Right lobe of liver (tissue), 6 donors: ENCODE measurements around the gene TESMIN. TPM values are rescaled to one million over a fixed set of nuclear protein-coding genes. Genes with fewer than 3 reads are reported as not detected.

ENCODE experiments used
- ATAC-seq, 4 donors: fragments of 200-7000 bp; cut with Tn5 transposase; one replicate each; pipeline ENCODE4 v1.9.1; 2020; ENCODE audit warnings: mild to moderate bottlenecking in 4 of 4, moderate library complexity in 4 of 4
- DNase-seq, 3 donors: peaks; one replicate each; pipeline ENCODE4 v3.0.0-alpha.2; 2020
- H3K27ac ChIP-seq, 3 donors: fragments of 200-600 bp; one replicate each; pipeline ENCODE4 v1.8.0; 2022
- H3K27me3 ChIP-seq, 2 donors: fragments of 200-600 bp; one replicate each; pipeline ENCODE4 v1.8.0; 2022
- H3K36me3 ChIP-seq, 4 donors: fragments of 200-600 bp; sonication (generic) in 1 of 4; one replicate each; pipeline versions ENCODE4 v1.5.1 to v1.8.0; 2017 to 2022; ENCODE audit warnings: control low read depth in 1 of 4
- H3K4me1 ChIP-seq, 4 donors: fragments of 200-600 bp; sonication (generic) in 1 of 4; one replicate each; pipeline versions ENCODE4 v1.5.1 to v1.8.0; 2017 to 2022; ENCODE audit warnings: control low read depth in 1 of 4
- H3K4me3 ChIP-seq, 3 donors: fragments of 200-600 bp; one replicate each; pipeline ENCODE4 v1.8.0; 2022
- H3K9me3 ChIP-seq, 4 donors: fragments of 200-600 bp; sonication (generic) in 1 of 4; one replicate each; pipeline versions ENCODE4 v1.5.1 to v1.8.0; 2017 to 2022; ENCODE audit warnings: control low read depth in 1 of 4
- POLR2A ChIP-seq: fragments of 450-650 bp; IDR thresholded peaks from one replicate; pipeline ENCODE4 v1.6.1; 2017; ENCODE audit warnings: antibody characterized with exemption, mild to moderate bottlenecking
- WGBS: methylation state at CpG from one replicate; pipeline ENCODE4 v1.1.6; 2018; ENCODE audit warnings: low coverage, low lambda C conversion rate; ENCODE audit not compliant: insufficient coverage; ENCODE audit errors: missing lambda C conversion rate; 5-methylcytosine and 5-hydroxymethylcytosine counted together
- intact Hi-C, 2 donors: fragments of 100-400 bp; cut with DNase I; formaldehyde crosslinking; loops; one replicate each; pipeline versions ENCODE4 v1.11.2 to v1.14.1; 2022
- total RNA-seq, 6 experiments: library from RNA; depleted of rRNA in 2 of 6; stranded (reverse); fragments of >200 nt in 2 of 6; fragmentation: NEBNext Ultra II Directional in 3 of 6; extraction: Animal tissue kit (Norgen Biotek cat#: 25700) in 3 of 6; gene quantifications; one replicate each; pipeline versions ENCODE4 v1.1.0 to v1.2.4, GENCODE V29; 2016 to 2023
- TF ChIP-seq, protein P1 (sequence below), 4 donors: fragments of 200-600 bp in 3 of 4; fragments of 450-650 bp in 1 of 4; IDR thresholded peaks; one replicate each; pipeline versions ENCODE4 v1.5.1 to v1.8.0; 2016 to 2022; ENCODE audit warnings: antibody characterized with exemption in 4 of 4, mild to moderate bottlenecking in 2 of 4
- donor health status: DM: no; HTN: yes; CAD: no.
- donor health status: DM: no; HTN: no; CAD: no.
- donor health status: DM: no; HTN: no; CAD: no.
- donor health status: DM: no; HTN: yes; CAD: no.
- donor health status: DM: no; HTN: yes; CAD: no.

The TESMIN gene
- total RNA-seq, 6 experiments from 2014 or later: 0.42 to 1.4 (median 0.80) TPM

DNA sequence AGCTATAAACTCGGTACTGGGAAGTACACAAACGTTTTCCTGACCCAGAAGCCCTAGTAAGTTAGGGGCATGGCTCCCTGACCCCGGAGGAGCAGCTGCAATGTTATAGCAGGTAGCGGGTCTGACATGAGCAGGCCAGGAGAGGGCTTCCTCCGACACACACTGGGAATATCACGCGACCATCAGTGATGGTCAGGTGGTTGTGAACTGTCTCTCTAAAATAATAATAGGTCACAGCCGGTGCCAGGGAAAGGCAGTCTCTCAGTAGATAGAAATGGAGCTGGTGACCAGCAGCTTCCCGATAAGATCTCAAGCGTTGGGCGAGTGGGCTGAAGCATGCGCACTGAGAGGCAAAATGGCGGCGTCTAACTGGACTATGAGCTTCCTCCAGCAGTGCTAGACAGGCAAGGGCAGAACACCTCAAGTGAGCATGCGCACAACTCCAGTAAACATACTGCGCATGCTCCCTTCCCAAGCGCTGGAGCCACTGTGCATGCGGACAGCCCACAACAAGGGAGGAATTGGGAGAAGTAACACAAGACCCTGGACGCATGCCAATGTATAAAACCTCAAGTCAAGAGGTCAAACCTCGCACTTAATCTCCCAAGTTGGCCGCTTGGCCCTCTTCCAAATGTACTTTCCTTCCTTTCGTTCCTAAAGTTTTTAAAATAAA, 22.3 kb upstream of the TESMIN start:
- DNase-seq (no peak), ATAC-seq (no peak)
- no peak for TF ChIP-seq POLR2A
- TF ChIP-seq, protein P1, sequence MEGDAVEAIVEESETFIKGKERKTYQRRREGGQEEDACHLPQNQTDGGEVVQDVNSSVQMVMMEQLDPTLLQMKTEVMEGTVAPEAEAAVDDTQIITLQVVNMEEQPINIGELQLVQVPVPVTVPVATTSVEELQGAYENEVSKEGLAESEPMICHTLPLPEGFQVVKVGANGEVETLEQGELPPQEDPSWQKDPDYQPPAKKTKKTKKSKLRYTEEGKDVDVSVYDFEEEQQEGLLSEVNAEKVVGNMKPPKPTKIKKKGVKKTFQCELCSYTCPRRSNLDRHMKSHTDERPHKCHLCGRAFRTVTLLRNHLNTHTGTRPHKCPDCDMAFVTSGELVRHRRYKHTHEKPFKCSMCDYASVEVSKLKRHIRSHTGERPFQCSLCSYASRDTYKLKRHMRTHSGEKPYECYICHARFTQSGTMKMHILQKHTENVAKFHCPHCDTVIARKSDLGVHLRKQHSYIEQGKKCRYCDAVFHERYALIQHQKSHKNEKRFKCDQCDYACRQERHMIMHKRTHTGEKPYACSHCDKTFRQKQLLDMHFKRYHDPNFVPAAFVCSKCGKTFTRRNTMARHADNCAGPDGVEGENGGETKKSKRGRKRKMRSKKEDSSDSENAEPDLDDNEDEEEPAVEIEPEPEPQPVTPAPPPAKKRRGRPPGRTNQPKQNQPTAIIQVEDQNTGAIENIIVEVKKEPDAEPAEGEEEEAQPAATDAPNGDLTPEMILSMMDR (IDR thresholded peaks at IDR 0.05): no peak
- Histone ChIP-seq H3K27ac (no peak overlapping the region), H3K4me3 (no peak overlapping the region), H3K4me1 (no peaks in the 10 kb centered on the region), H3K9me3 (no peaks in the 10 kb centered on the region), H3K36me3 (peaks cover 14 to 94% (median 72%) of the 10 kb centered on the region in 4 donors), H3K27me3 (no peaks in the 10 kb centered on the region)
- WGBS: 81% methylated on average over 13 of the region's 22 CpGs
- intact Hi-C loops: no loop called here

DNA sequence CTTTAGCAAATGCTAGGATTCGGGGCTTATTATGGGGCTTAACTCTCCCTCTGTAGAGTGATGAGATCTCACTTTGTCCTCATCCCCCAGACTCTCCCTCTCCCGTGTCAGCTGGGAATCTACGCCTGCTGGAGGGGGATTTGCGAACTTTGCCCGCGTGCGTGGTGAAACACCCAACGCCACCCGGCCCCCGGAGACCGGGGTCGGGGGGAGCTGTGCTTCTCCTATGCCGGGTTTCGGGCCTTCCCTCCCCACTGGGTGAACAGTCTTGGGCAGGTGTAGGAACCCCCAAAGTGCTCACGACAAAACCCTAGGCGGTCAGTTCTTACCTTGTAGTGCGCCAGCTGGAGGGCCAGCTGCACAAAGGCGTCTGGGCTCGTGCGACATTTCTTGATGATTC, 21.6 kb upstream of the TESMIN start:
- Histone ChIP-seq H3K4me3 (no peak overlapping the region), H3K27me3 (no peaks in the 10 kb centered on the region), H3K4me1 (no peaks in the 10 kb centered on the region), H3K36me3 (peaks cover 14 to 93% (median 73%) of the 10 kb centered on the region in 4 donors), H3K27ac (no peak overlapping the region), H3K9me3 (no peaks in the 10 kb centered on the region)
- DNase-seq (no peak), ATAC-seq (no peak)
- intact Hi-C loops: no loop called here
- WGBS: 100% methylated on average over 1 of the region's 20 CpGs
- TF ChIP-seq, protein P1 (IDR thresholded peaks at IDR 0.05): no peak
- no peak for TF ChIP-seq POLR2A

DNA sequence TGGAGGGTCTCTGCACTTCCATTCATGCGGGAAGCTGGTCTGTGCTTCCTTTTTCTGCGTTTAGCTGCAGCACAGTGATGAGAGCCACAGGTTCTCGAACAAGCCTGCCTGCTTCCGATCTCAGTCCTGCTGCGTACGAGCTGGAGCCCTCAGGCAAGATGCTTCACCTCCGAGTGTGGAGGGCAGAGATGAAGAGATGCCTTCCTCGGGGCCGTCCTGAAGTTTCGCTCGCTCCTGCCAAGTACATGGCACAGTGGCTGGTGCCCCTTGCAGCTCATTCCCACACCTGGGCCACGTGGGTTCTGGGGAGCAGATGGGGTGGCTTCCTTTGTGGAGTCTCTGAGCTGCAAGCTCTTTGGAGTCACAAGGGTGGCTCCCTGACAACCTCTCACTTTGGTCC, 19.5 kb upstream of the TESMIN start:
- ATAC-seq: peak in 1 of 4 donors; percentile 20
- TF ChIP-seq POLR2A: no peak
- TF ChIP-seq, protein P1 (IDR thresholded peaks at IDR 0.05): no peak
- 94% methylated on average over 9 of the region's 12 CpGs for WGBS
- Histone ChIP-seq H3K27ac (no peak overlapping the region), H3K4me3 (no peak overlapping the region), H3K4me1 (no peaks in the 10 kb centered on the region), H3K36me3 (peaks cover 14 to 89% (median 63%) of the 10 kb centered on the region in 4 donors), H3K9me3 (no peaks in the 10 kb centered on the region), H3K27me3 (no peaks in the 10 kb centered on the region)
- DNase-seq: peak in 1 of 3 donors; percentile 51
- intact Hi-C loops: no loop called here

DNA sequence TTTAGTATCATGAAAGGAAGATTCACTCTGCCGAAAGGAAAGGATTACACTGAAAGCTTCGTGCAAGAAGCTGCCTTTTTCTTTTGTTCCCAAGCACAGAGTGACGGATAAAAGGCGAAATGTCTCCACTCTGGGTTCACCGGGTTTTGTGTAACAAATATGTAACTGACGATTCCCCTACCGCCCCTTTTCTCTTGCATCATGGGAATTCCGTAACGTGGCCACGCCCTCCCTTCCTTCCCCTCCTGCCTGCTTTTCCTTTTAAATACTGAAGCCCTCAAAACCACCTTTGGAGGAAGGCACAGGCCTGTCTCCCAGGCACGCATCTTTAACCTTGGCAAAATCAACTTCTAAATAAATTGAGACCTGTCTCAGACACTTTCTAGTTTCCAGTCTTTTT, 16.4 kb upstream of the TESMIN start:
- intact Hi-C loops: no loop called here
- Histone ChIP-seq H3K4me1 (no peaks in the 10 kb centered on the region), H3K4me3 (no peak overlapping the region), H3K27me3 (no peaks in the 10 kb centered on the region), H3K9me3 (no peaks in the 10 kb centered on the region), H3K27ac (no peak overlapping the region), H3K36me3 (peaks cover 7 to 85% (median 39%) of the 10 kb centered on the region in 4 donors)
- no peak for ATAC-seq
- no peak for DNase-seq
- WGBS: 87% methylated on average over 11 of the region's 11 CpGs
- TF ChIP-seq, protein P1 (IDR thresholded peaks at IDR 0.05): no peak
- no peak for TF ChIP-seq POLR2A
